A673 (cell line): Measurements from ENCODE around the gene ARHGAP15.

ENCODE experiments used
- EZH2 ChIP-seq: fragments of 200-600 bp; sonication (generic); IDR thresholded peaks from 2 replicates; pipeline ENCODE4 v1.6.1; 2017; ENCODE audit warnings: borderline replicate concordance, low read depth, mild to moderate bottlenecking, mixed read lengths, antibody characterized with exemption, low read length; ENCODE audit not compliant: poor library complexity, severe bottlenecking
- TF ChIP-seq, protein P1 (sequence below): fragments of 300-800, 200-600 bp; sonication (generic); conservative IDR thresholded peaks from 2 replicates; pipeline ENCODE4 v1.5.1; 2017; ENCODE audit warnings: low read depth, mild to moderate bottlenecking, antibody characterized with exemption, low read length, moderate library complexity, mixed read lengths

DNA sequence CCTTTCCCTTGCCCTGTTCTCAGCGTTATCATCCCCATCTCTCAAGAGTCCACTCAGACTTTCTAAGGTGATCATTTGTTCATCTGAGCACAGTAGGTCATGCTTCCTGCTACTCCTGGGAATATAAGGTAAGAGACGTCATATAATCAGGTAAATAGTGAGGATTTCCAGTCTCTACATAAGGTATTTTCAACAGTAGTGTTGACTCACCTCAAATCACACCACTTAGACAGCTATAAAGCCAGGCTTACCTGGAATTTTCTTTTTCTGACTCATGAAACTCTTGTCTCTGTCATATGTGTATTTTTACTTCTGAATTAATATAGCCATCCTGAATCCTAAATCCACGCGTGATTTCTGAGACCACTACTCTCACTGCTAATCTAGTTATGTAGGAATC is 443.2 kb downstream of the ARHGAP15 start:
- TF ChIP-seq, protein P1, sequence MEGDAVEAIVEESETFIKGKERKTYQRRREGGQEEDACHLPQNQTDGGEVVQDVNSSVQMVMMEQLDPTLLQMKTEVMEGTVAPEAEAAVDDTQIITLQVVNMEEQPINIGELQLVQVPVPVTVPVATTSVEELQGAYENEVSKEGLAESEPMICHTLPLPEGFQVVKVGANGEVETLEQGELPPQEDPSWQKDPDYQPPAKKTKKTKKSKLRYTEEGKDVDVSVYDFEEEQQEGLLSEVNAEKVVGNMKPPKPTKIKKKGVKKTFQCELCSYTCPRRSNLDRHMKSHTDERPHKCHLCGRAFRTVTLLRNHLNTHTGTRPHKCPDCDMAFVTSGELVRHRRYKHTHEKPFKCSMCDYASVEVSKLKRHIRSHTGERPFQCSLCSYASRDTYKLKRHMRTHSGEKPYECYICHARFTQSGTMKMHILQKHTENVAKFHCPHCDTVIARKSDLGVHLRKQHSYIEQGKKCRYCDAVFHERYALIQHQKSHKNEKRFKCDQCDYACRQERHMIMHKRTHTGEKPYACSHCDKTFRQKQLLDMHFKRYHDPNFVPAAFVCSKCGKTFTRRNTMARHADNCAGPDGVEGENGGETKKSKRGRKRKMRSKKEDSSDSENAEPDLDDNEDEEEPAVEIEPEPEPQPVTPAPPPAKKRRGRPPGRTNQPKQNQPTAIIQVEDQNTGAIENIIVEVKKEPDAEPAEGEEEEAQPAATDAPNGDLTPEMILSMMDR, result no peak
- no peak for TF ChIP-seq EZH2
